ENCODE data around the gene CPS1.

DNA sequence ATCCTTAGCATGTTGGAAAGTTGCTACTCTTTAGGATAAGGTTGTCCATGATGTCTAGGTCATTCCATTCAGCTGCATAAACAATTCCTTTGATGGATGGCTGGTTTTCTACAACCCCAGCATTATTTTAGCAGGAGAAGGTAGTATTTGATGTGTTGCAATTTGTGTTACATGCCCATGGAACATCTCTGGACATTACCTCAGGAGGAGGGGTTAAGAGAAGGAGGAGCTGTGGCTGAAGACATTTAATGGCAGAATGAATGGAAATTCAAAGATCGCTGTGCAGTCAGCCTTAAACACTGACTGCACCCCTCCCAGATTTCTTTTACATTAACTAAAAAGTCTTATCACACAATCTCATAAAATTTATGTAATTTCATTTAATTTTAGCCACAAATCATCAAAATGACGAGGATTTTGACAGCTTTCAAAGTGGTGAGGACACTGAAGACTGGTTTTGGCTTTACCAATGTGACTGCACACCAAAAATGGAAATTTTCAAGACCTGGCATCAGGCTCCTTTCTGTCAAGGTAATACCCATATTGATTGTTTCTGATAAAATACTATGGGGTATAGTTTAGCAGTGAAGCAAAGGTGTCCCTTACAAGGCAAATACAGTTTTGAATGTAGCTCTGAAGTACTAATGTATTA lies at the start of gene CPS1:
- TF ChIP-seq, protein P1, sequence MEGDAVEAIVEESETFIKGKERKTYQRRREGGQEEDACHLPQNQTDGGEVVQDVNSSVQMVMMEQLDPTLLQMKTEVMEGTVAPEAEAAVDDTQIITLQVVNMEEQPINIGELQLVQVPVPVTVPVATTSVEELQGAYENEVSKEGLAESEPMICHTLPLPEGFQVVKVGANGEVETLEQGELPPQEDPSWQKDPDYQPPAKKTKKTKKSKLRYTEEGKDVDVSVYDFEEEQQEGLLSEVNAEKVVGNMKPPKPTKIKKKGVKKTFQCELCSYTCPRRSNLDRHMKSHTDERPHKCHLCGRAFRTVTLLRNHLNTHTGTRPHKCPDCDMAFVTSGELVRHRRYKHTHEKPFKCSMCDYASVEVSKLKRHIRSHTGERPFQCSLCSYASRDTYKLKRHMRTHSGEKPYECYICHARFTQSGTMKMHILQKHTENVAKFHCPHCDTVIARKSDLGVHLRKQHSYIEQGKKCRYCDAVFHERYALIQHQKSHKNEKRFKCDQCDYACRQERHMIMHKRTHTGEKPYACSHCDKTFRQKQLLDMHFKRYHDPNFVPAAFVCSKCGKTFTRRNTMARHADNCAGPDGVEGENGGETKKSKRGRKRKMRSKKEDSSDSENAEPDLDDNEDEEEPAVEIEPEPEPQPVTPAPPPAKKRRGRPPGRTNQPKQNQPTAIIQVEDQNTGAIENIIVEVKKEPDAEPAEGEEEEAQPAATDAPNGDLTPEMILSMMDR (IDR thresholded peaks at IDR 0.05) = no peak
- TF ChIP-seq ZNF263 (CRISPR knock-in tag; IDR thresholded peaks at IDR 0.05; ENCODE audit: low read depth) (no peak), JUN (CRISPR knock-in tag; IDR thresholded peaks at IDR 0.05) (no peak), CBFB (CRISPR knock-in tag; IDR thresholded peaks at IDR 0.05; ENCODE audit: low read depth) (no peak), CREM (CRISPR knock-in tag; IDR thresholded peaks at IDR 0.05) (no peak), ZNF138 (CRISPR knock-in tag; conservative IDR thresholded peaks at IDR 0.05) (no peak), NR3C1 (CRISPR knock-in tag; conservative IDR thresholded peaks at IDR 0.05; ENCODE audit: low read depth) (no peak), FOXJ3 (CRISPR knock-in tag; IDR thresholded peaks at IDR 0.05; ENCODE audit: borderline replicate concordance) (no peak), NR2C2 (CRISPR knock-in tag; IDR thresholded peaks at IDR 0.05) (no peak), KAT7 (CRISPR knock-in tag; IDR thresholded peaks at IDR 0.05; ENCODE audit: borderline replicate concordance) (no peak)
- TF ChIP-seq, protein P2, sequence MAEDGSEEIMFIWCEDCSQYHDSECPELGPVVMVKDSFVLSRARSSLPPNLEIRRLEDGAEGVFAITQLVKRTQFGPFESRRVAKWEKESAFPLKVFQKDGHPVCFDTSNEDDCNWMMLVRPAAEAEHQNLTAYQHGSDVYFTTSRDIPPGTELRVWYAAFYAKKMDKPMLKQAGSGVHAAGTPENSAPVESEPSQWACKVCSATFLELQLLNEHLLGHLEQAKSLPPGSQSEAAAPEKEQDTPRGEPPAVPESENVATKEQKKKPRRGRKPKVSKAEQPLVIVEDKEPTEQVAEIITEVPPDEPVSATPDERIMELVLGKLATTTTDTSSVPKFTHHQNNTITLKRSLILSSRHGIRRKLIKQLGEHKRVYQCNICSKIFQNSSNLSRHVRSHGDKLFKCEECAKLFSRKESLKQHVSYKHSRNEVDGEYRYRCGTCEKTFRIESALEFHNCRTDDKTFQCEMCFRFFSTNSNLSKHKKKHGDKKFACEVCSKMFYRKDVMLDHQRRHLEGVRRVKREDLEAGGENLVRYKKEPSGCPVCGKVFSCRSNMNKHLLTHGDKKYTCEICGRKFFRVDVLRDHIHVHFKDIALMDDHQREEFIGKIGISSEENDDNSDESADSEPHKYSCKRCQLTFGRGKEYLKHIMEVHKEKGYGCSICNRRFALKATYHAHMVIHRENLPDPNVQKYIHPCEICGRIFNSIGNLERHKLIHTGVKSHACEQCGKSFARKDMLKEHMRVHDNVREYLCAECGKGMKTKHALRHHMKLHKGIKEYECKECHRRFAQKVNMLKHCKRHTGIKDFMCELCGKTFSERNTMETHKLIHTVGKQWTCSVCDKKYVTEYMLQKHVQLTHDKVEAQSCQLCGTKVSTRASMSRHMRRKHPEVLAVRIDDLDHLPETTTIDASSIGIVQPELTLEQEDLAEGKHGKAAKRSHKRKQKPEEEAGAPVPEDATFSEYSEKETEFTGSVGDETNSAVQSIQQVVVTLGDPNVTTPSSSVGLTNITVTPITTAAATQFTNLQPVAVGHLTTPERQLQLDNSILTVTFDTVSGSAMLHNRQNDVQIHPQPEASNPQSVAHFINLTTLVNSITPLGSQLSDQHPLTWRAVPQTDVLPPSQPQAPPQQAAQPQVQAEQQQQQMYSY (CRISPR knock-in tag; IDR thresholded peaks at IDR 0.05) = no peak
- TF ChIP-seq, protein P3, sequence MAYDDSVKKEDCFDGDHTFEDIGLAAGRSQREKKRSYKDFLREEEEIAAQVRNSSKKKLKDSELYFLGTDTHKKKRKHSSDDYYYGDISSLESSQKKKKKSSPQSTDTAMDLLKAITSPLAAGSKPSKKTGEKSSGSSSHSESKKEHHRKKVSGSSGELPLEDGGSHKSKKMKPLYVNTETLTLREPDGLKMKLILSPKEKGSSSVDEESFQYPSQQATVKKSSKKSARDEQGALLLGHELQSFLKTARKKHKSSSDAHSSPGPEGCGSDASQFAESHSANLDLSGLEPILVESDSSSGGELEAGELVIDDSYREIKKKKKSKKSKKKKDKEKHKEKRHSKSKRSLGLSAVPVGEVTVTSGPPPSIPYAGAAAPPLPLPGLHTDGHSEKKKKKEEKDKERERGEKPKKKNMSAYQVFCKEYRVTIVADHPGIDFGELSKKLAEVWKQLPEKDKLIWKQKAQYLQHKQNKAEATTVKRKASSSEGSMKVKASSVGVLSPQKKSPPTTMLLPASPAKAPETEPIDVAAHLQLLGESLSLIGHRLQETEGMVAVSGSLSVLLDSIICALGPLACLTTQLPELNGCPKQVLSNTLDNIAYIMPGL (CRISPR knock-in tag; IDR thresholded peaks at IDR 0.05) = no peak
- TF ChIP-seq, protein P4, sequence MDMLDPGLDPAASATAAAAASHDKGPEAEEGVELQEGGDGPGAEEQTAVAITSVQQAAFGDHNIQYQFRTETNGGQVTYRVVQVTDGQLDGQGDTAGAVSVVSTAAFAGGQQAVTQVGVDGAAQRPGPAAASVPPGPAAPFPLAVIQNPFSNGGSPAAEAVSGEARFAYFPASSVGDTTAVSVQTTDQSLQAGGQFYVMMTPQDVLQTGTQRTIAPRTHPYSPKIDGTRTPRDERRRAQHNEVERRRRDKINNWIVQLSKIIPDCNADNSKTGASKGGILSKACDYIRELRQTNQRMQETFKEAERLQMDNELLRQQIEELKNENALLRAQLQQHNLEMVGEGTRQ (CRISPR knock-in tag; IDR thresholded peaks at IDR 0.05) = no peak
- TF ChIP-seq, protein P5, sequence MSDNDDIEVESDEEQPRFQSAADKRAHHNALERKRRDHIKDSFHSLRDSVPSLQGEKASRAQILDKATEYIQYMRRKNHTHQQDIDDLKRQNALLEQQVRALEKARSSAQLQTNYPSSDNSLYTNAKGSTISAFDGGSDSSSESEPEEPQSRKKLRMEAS (CRISPR knock-in tag; IDR thresholded peaks at IDR 0.05) = no peak
